Mucosa of stomach (tissue), 1 donor: ENCODE measurements around the gene SHISA7.
A peak's percentile ranks its signal among the peaks of the same experiment; 100 is the strongest.

Experiments
- H3K27me3 ChIP-seq: one replicate; pipeline ENCODE4 v1.7.0; 2013; ENCODE audit warnings: mild to moderate bottlenecking, low read length; ENCODE audit not compliant: control insufficient read depth, insufficient read depth
- H3K36me3 ChIP-seq: one replicate; pipeline ENCODE4 v1.7.0; 2013; ENCODE audit warnings: low read length; ENCODE audit not compliant: control insufficient read depth, insufficient read depth
- H3K4me1 ChIP-seq: one replicate; pipeline ENCODE4 v1.7.0; 2013; ENCODE audit warnings: mild to moderate bottlenecking, low read length; ENCODE audit not compliant: control insufficient read depth, insufficient read depth
- H3K4me3 ChIP-seq: one replicate; pipeline ENCODE4 v1.7.0; 2013; ENCODE audit warnings: low read length
- H3K9ac ChIP-seq: one replicate; pipeline ENCODE4 v1.7.0; 2013; ENCODE audit warnings: mild to moderate bottlenecking, low read length, moderate library complexity
- H3K9me3 ChIP-seq: one replicate; pipeline ENCODE4 v1.7.0; 2013; ENCODE audit warnings: mild to moderate bottlenecking, low read length, moderate library complexity; ENCODE audit not compliant: control insufficient read depth
- donor health status: Pancreatic carcinoma.

The SHISA7 gene

GRCh38 chr19:55479045-55479444 is 35.9 kb upstream of the SHISA7 start:
- no peak overlapping the region for H3K9ac ChIP-seq
- H3K4me1 ChIP-seq, result peaks cover 9% of the 10 kb centered on the region
- no peaks in the 10 kb centered on the region for H3K9me3 ChIP-seq
- no peak overlapping the region for H3K4me3 ChIP-seq
- H3K27me3 ChIP-seq, result no peaks in the 10 kb centered on the region
- no peaks in the 10 kb centered on the region for H3K36me3 ChIP-seq

- Histone ChIP-seq H3K36me3 (no peaks in the 10 kb centered on the region), H3K4me3 (no peak overlapping the region), H3K4me1 (peaks cover 7% of the 10 kb centered on the region), H3K9ac (no peak overlapping the region), H3K9me3 (no peaks in the 10 kb centered on the region), H3K27me3 (no peaks in the 10 kb centered on the region)
Observed at GRCh38 chr19:55478364-55478763, 35.3 kb upstream of the SHISA7 start.

- Histone ChIP-seq H3K9me3 (no peaks in the 10 kb centered on the region), H3K9ac (no peak overlapping the region)
Observed at GRCh38 chr19:55477905-55478304, 34.8 kb upstream of the SHISA7 start.

GRCh38 chr19:55476100-55476775 is 33.1 kb upstream of the SHISA7 start, which contains the start of gene ZNF628:
TSS of gene ZNF628 (plus strand) at chr19:55476617. CDS start at chr19:55479911, 3,294 bp downstream.
- Histone ChIP-seq H3K27me3 (no peaks in the 10 kb centered on the region), H3K9me3 (no peaks in the 10 kb centered on the region), H3K4me1 (peaks cover 12% of the 10 kb centered on the region), H3K36me3 (no peaks in the 10 kb centered on the region), H3K4me3 (peak within 1 kb of the TSS; percentile 44), H3K9ac (peak within 1 kb of the TSS; percentile 67)

More at GRCh38 chr19:55477905-55478304, 34.8 kb upstream of the SHISA7 start:
- no peaks in the 10 kb centered on the region for H3K36me3 ChIP-seq
- peaks cover 7% of the 10 kb centered on the region for H3K4me1 ChIP-seq
- H3K4me3 ChIP-seq, result no peak overlapping the region
- H3K27me3 ChIP-seq, result no peaks in the 10 kb centered on the region

GRCh38 chr19:55474269-55475265 is 31.5 kb upstream of the SHISA7 start:
- Histone ChIP-seq H3K27me3 (no peaks in the 10 kb centered on the region), H3K9ac (no peak overlapping the region), H3K9me3 (no peaks in the 10 kb centered on the region), H3K36me3 (no peaks in the 10 kb centered on the region), H3K4me3 (no peak overlapping the region), H3K4me1 (peaks cover 12% of the 10 kb centered on the region)

GRCh38 chr19:55473225-55474012 is 30.3 kb upstream of the SHISA7 start:
- no peaks in the 10 kb centered on the region for H3K36me3 ChIP-seq
- H3K27me3 ChIP-seq, result no peaks in the 10 kb centered on the region
- H3K9ac ChIP-seq, result no peak overlapping the region
- H3K4me1 ChIP-seq, result peaks cover 12% of the 10 kb centered on the region
- no peaks in the 10 kb centered on the region for H3K9me3 ChIP-seq
- no peak overlapping the region for H3K4me3 ChIP-seq

GRCh38 chr19:55472463-55472862 is 29.4 kb upstream of the SHISA7 start:
- H3K9me3 ChIP-seq, result no peaks in the 10 kb centered on the region
- H3K27me3 ChIP-seq, result no peaks in the 10 kb centered on the region
- peaks cover 20% of the 10 kb centered on the region for H3K4me1 ChIP-seq
- H3K9ac ChIP-seq, result no peak overlapping the region
- H3K4me3 ChIP-seq, result no peak overlapping the region
- H3K36me3 ChIP-seq, result no peaks in the 10 kb centered on the region

GRCh38 chr19:55471266-55471665 is 28.2 kb upstream of the SHISA7 start:
- no peaks in the 10 kb centered on the region for H3K9me3 ChIP-seq
- H3K9ac ChIP-seq, result no peak overlapping the region
- no peak overlapping the region for H3K4me3 ChIP-seq
- H3K27me3 ChIP-seq, result no peaks in the 10 kb centered on the region
- peaks cover 20% of the 10 kb centered on the region for H3K4me1 ChIP-seq
- H3K36me3 ChIP-seq, result no peaks in the 10 kb centered on the region

- Histone ChIP-seq H3K9me3 (no peaks in the 10 kb centered on the region), H3K4me1 (peaks cover 13% of the 10 kb centered on the region), H3K27me3 (peaks cover 2% of the 10 kb centered on the region), H3K9ac (peak overlapping the region; percentile 28), H3K4me3 (no peak overlapping the region), H3K36me3 (no peaks in the 10 kb centered on the region)
Observed at GRCh38 chr19:55468054-55468393, 24.9 kb upstream of the SHISA7 start.

GRCh38 chr19:55467236-55468053 is 24.3 kb upstream of the SHISA7 start:
- Histone ChIP-seq H3K9me3 (no peaks in the 10 kb centered on the region), H3K36me3 (no peaks in the 10 kb centered on the region), H3K27me3 (peaks cover 4% of the 10 kb centered on the region), H3K4me3 (no peak overlapping the region), H3K4me1 (peaks cover 13% of the 10 kb centered on the region), H3K9ac (peak overlapping the region; percentile 28)

- Histone ChIP-seq H3K27me3 (peaks cover 4% of the 10 kb centered on the region), H3K4me1 (peaks cover 16% of the 10 kb centered on the region), H3K9me3 (no peaks in the 10 kb centered on the region), H3K36me3 (no peaks in the 10 kb centered on the region), H3K9ac (no peak overlapping the region), H3K4me3 (no peak overlapping the region)
Observed at GRCh38 chr19:55466241-55466614, 23.1 kb upstream of the SHISA7 start.
